Superior temporal gyrus (tissue), 1 donor: ENCODE results near the gene TLN1.

Experiments
- DNase-seq: peaks from one replicate; pipeline ENCODE4 v3.0.0-alpha.2; 2016; ENCODE audit errors: extremely low spot score

Gene TLN1

GRCh38 chr9:35729101-35729500 is 2.9 kb downstream of the TLN1 start:
- no peak for DNase-seq

- no peak for DNase-seq
These were observed 3.7 kb downstream of the TLN1 start for GRCh38 chr9:35728041-35728971.

- DNase-seq = no peak
These were observed 4.3 kb downstream of the TLN1 start for GRCh38 chr9:35727676-35728040.

GRCh38 chr9:35726931-35727330 is 5.1 kb downstream of the TLN1 start:
- no peak for DNase-seq

- no peak for DNase-seq
These were observed 6.6 kb downstream of the TLN1 start for GRCh38 chr9:35725362-35725761.

- DNase-seq = no peak
These were observed 8.1 kb downstream of the TLN1 start for GRCh38 chr9:35723908-35724307.

- no peak for DNase-seq
These were observed 8.6 kb downstream of the TLN1 start for GRCh38 chr9:35723426-35723825.

- no peak for DNase-seq
These were observed 12.4 kb downstream of the TLN1 start for GRCh38 chr9:35719546-35719945.

GRCh38 chr9:35718721-35719511 is 13.1 kb downstream of the TLN1 start:
- DNase-seq = no peak

GRCh38 chr9:35717132-35717870 is 14.7 kb downstream of the TLN1 start:
- no peak for DNase-seq

- DNase-seq = no peak
These were observed 15.8 kb downstream of the TLN1 start for GRCh38 chr9:35716230-35716629.

- no peak for DNase-seq
These were observed 17.3 kb downstream of the TLN1 start for GRCh38 chr9:35714579-35715252.

- DNase-seq = no peak
These were observed 17.9 kb downstream of the TLN1 start for GRCh38 chr9:35714123-35714522.

- DNase-seq = no peak
These were observed 18.4 kb downstream of the TLN1 start for GRCh38 chr9:35713578-35713977.

- DNase-seq = no peak
These were observed 19.1 kb downstream of the TLN1 start for GRCh38 chr9:35712762-35713400.

- DNase-seq = no peak
These were observed 20.2 kb downstream of the TLN1 start for GRCh38 chr9:35711501-35712428.

- DNase-seq = no peak
These were observed 21.0 kb downstream of the TLN1 start for GRCh38 chr9:35710818-35711500.

- no peak for DNase-seq
These were observed 23.8 kb downstream of the TLN1 start for GRCh38 chr9:35708146-35708545.

GRCh38 chr9:35706951-35707350 is 25.0 kb downstream of the TLN1 start:
- no peak for DNase-seq
